ENCODE measurements around the gene AKAP13.

Gene AKAP13

DNA sequence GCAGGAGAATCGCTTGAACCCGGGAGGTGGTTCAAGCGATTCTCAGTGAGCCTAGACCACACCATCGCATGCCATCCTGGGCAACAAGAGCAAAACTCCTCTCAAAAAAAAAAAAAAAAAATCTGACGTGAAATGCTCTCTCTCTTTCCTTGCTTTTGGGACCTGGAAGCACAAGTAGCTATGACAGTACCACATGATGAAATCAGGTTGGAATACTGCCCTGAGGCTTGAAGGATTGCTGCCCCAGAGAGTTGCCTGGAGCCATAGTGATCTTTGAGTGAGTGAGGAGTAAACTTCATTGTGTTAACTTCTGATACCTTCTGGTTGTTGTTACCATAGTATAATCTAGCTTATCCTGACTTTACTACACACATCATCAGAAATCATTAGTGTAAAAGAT lies 23.3 kb downstream of the AKAP13 start:
- DNase-seq (ENCODE audit: low read depth): peak; percentile 66
- no peak overlapping the region for H3K4me3 ChIP-seq (ENCODE audit: low read depth, low read length)

DNA sequence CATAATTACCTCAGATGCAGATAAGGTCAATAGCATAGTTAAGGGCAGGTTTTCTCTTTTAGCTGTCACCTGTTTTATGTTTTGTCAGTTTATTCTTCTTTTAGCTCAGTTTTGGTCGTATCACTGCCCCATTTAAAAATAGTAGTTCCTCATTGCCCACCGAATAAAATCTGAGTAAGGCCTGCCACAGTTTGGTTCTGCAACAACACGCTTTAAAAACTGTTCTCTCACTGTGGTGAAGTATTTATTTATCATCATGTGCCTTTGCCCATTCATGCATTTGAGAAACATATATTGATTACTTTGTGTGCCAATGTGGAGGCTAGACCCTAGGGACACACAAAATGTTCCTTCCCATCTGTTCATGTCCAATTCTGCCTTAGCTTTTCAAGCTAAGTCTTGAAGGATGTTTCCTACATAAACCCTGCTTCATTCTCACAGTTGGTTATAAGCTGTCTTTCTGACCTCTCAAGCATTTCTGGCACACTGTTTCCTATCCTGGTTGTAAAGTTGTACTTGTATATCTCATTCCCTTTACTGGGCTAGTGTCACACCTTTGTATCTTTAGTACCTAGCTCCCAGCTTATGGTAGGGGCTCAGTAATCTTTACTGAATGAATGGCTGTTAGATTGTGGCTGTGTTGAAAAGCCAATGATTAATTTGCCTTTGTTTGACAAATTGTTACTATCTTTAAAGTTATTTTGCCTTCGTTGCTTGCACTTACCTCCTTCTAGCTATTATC lies 23.9 kb downstream of the AKAP13 start:
- DNase-seq (ENCODE audit: low read depth): no peak
- no peak overlapping the region for H3K4me3 ChIP-seq (ENCODE audit: low read depth, low read length)

- H3K4me3 ChIP-seq (ENCODE audit: low read depth, low read length): no peak overlapping the region
- DNase-seq (ENCODE audit: low read depth): no peak
Measured at GRCh38 chr15:85404918-85405866, 24.8 kb downstream of the AKAP13 start.

- no peak for DNase-seq (ENCODE audit: low read depth)
- no peak overlapping the region for H3K4me3 ChIP-seq (ENCODE audit: low read depth, low read length)
Measured at GRCh38 chr15:85406916-85407315, 26.5 kb downstream of the AKAP13 start.

- peak; percentile 69 for DNase-seq (ENCODE audit: low read depth)
- no peak overlapping the region for H3K4me3 ChIP-seq (ENCODE audit: low read depth, low read length)
Measured at GRCh38 chr15:85407421-85408269, 27.2 kb downstream of the AKAP13 start.

DNA sequence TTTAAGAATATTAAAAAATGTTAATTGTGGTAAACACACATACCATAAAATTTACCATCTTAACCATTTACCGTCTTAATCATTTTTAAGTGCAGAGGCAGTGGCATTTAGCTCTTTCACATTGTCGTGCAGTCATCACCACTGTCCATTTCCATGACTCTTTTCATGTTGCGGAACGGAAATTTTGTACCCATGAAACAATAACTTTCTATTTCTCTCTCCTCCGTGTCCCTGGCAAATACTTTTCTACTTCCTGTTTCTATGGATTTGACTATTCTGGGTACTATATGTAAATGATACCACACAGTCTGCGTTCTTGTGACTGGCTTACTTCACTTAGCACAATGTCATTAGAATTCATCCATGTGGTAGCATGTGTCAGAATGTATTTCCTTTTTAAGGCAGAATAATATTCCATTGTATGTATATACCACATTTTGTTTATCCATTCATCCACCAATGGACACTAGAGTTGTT lies 27.9 kb downstream of the AKAP13 start:
- no peak for DNase-seq (ENCODE audit: low read depth)
- no peak overlapping the region for H3K4me3 ChIP-seq (ENCODE audit: low read depth, low read length)

DNA sequence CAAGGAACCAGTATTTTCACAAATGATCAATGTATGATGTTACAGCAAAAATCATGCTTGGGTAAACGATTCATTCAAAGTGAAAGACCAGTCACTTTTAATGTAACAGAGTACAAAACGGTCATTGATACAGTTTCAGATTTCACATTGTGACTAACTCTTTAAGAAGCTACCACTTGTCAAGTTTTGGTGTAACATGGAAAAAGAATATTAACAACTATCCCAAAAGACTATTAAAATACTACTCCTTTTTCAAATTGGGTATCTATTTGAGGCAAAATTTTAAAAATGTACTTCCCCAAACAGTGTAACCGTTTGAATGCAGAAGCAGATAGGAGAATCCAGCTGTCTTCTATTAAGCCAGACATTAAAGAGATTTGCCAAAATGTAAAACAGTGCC lies 31.7 kb downstream of the AKAP13 start:
- peak; percentile 34 for DNase-seq (ENCODE audit: low read depth)
- H3K4me3 ChIP-seq (ENCODE audit: low read depth, low read length): no peak overlapping the region

DNA sequence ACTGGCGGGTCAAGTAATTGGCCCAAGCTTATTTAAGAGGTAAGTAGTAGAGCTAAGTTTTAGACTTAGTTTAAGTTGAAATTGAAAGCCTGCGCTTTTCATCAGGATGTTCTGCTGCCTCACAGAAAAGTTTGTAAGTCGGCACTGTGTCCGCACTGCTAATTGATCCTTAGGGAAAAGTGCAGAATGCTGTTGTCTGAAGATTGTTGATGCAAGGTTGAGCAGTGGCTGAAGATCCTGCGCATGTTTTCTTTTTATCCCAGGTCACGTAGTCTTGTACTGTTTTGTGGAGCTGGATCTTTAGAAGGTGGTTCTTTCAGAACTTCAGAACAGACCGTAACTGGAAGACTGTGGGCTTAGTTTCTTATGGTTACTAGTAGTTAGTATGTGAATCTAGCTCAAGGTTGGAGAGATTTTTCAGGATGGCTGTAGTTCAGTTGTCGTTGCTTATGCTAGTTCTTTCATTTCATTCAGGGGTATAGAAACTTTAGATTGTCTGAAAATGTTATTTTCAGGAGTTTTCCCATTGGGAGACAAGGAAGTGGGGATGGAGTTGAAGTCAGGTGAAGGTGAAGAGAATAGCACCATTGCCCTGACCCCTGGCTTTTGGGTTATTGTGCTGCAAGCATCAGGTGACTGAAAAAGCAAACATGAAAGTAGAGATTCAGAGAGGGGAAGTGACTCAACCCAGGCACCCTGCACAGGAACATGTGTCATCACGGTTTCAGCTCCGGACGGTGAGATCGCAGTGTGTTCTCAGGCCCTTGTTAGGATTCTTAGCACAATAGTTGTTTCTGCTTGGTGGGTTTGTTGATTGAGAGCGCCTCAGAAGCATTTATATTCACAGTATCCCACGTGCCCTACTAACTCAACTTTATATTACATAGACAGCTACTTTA lies 32.8 kb downstream of the AKAP13 start:
- peak; percentile 72 for DNase-seq (ENCODE audit: low read depth)
- H3K4me3 ChIP-seq (ENCODE audit: low read depth, low read length): no peak overlapping the region

DNA sequence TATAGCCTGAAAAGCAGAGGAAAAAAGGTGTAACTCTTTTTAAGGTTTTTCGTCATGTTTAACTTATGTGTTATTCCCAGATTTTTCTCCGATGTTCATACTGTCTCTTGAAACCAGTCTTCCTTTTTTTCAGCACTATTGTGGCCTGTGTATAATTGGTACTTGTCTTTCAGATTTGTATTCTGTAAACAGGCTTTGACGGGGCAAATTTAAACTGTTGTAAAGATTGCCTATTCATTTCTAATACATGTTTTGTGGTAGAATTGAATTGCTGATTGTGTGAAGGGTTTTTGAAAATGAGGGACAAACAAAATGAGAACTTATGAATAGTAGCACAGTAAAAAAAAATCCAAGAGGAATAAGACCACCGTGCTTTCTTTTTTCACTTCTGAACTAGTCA lies 33.6 kb downstream of the AKAP13 start:
- no peak for DNase-seq (ENCODE audit: low read depth)
- no peak overlapping the region for H3K4me3 ChIP-seq (ENCODE audit: low read depth, low read length)

- DNase-seq (ENCODE audit: low read depth): no peak
Measured at GRCh38 chr15:85414495-85414894, 34.1 kb downstream of the AKAP13 start.

GRCh38 chr15:85414991-85415390 lies 34.6 kb downstream of the AKAP13 start:
- no peak for DNase-seq (ENCODE audit: low read depth)
- no peak overlapping the region for H3K4me3 ChIP-seq (ENCODE audit: low read depth, low read length)

More at GRCh38 chr15:85414495-85414894, 34.1 kb downstream of the AKAP13 start:
- H3K4me3 ChIP-seq (ENCODE audit: low read depth, low read length): no peak overlapping the region

GRCh38 chr15:85415783-85416182 lies 35.4 kb downstream of the AKAP13 start:
- DNase-seq (ENCODE audit: low read depth): no peak
- H3K4me3 ChIP-seq (ENCODE audit: low read depth, low read length): no peak overlapping the region

DNA sequence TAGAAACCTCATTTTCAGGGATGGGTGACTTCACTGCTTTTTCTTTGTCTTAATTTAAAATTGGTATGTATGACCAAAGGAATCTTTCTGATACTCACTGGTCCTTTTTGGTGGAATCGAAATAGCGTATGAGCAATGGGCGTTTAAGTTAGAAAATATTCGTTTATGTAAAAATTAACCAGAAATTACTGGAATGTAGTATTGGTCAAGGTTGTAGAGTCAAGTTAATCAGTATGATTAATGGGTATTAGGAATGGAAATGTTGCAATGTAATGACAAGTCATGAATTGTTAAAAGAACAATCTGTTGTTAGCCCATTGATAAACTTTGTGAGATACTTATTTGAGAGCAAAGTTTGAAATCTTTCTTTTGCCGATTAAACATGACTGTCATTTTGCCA lies 36.9 kb downstream of the AKAP13 start:
- no peak for DNase-seq (ENCODE audit: low read depth)
- no peak overlapping the region for H3K4me3 ChIP-seq (ENCODE audit: low read depth, low read length)

GRCh38 chr15:85419161-85419560 lies 38.8 kb downstream of the AKAP13 start:
- DNase-seq (ENCODE audit: low read depth): no peak
- H3K4me3 ChIP-seq (ENCODE audit: low read depth, low read length): no peak overlapping the region

- no peak for DNase-seq (ENCODE audit: low read depth)
- no peak overlapping the region for H3K4me3 ChIP-seq (ENCODE audit: low read depth, low read length)
Measured at GRCh38 chr15:85421116-85421925, 40.9 kb downstream of the AKAP13 start.

DNA sequence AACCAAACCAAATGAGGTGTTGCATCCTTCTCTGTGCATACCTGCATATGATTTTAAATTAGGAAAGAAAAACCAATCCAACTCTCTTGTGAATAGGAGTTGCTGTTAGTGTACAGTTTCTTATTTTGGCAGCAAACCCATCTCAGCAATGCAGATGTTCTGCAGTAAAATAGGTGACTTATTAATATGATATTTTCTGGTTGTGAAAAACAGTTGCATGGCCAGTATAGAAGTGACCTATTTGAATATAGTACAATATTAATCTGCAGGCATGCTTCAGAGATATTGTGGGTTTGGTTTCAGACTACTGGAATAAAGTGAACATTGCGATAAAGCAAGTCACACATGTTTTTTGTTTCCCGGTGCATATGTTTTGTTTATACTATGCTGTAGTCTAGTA lies 42.2 kb downstream of the AKAP13 start:
- DNase-seq (ENCODE audit: low read depth): no peak
- H3K4me3 ChIP-seq (ENCODE audit: low read depth, low read length): no peak overlapping the region

DNA sequence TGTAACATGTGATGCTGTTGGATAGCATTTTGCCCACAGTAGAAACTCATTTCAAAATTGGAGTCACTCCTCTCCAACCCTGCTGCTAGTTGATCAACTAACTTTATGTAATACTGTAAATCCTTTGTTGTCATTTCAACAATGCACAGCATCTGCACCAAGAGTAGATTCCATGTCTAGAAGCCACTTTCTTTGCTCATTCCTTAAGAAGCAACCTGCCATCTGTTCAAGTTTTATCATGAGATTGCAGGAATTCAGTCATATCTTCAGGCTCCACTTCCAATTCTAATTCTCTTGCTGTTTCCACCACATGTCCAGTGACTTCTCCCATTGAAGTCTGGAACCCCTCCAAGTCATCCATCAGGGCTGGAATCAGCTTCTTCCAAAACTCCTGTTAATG lies 42.9 kb downstream of the AKAP13 start:
- H3K4me3 ChIP-seq (ENCODE audit: low read depth, low read length): no peak overlapping the region
- DNase-seq (ENCODE audit: low read depth): no peak

DNA sequence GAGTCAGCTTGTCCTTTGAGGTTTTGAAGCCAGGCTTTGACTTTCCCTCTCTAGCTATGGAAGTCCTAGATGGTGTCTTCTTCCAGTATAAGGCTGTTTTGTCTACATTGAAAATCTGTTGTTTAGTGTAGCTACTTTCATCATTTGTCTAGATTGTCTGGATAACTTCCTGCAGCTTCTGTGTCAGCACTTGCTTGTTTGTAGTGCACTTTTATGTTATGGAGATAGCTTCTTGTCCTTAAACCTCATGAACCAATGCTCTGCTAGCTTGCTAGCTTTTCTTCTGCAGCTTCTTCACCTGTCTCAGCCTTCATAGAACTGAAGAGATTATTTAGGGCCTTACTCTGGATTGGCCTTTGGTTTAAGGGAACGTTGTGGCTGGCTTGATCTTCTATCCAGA lies 43.8 kb downstream of the AKAP13 start:
- H3K4me3 ChIP-seq (ENCODE audit: low read depth, low read length): no peak overlapping the region
- no peak for DNase-seq (ENCODE audit: low read depth)
